Heart left ventricle (tissue), 16 donors: ENCODE measurements around the gene MALRD1. TPM values are rescaled to one million over a fixed set of nuclear protein-coding genes. Genes with fewer than 3 reads are reported as not detected.

ENCODE experiments used
- ATAC-seq, 4 donors: fragments of 200-7000 bp; cut with Tn5 transposase; one replicate each; pipeline ENCODE4 v1.9.1; 2020 to 2022; ENCODE audit warnings: moderate library complexity in 4 of 4, mild to moderate bottlenecking in 3 of 4, moderate number of reproducible peaks in 1 of 4
- DNase-seq, 5 donors: peaks; one replicate each; pipeline ENCODE4 v3.0.0-alpha.2; 2020
- H3K27ac ChIP-seq, 12 donors: fragments of 200-600 bp; sonication (generic) in 4 of 12; one replicate each; pipeline versions ENCODE4 v1.5.0 to v1.8.0; 2016 to 2022; ENCODE audit warnings: mild to moderate bottlenecking in 2 of 12
- H3K27me3 ChIP-seq, 9 donors: fragments of 200-600 bp; sonication (generic) in 2 of 9; one replicate each; pipeline versions ENCODE4 v1.5.1 to v1.8.0; 2016 to 2022; ENCODE audit warnings: mild to moderate bottlenecking in 3 of 9
- H3K36me3 ChIP-seq, 9 donors: fragments of 200-600 bp; sonication (generic) in 2 of 9; one replicate each; pipeline versions ENCODE4 v1.5.0 to v1.8.0; 2018 to 2022; ENCODE audit warnings: mild to moderate bottlenecking in 2 of 9
- H3K4me1 ChIP-seq, 12 donors: fragments of 200-600 bp; sonication (generic) in 4 of 12; one replicate each; pipeline versions ENCODE4 v1.5.0 to v1.8.0; 2016 to 2022; ENCODE audit warnings: mild to moderate bottlenecking in 3 of 12
- H3K4me3 ChIP-seq, 12 donors: fragments of 200-600 bp; sonication (generic) in 4 of 12; one replicate each; pipeline versions ENCODE4 v1.5.0 to v1.8.0; 2017 to 2022; ENCODE audit warnings: mild to moderate bottlenecking in 9 of 12, moderate library complexity in 4 of 12
- H3K9me3 ChIP-seq, 12 donors: fragments of 200-600 bp; sonication (generic) in 4 of 12; one replicate each; pipeline versions ENCODE4 v1.5.0 to v1.8.0; 2016 to 2022; ENCODE audit warnings: mild to moderate bottlenecking in 1 of 12
- CTCF ChIP-seq, 12 donors: fragments of 200-600 bp; sonication (generic) in 4 of 12; IDR thresholded peaks; one replicate each; pipeline versions ENCODE4 v1.5.0 to v1.8.0; 2018 to 2022; ENCODE audit warnings: antibody characterized with exemption in 12 of 12, mild to moderate bottlenecking in 5 of 12
- POLR2A ChIP-seq, 2 donors: fragments of 450-650 bp; IDR thresholded peaks; one replicate each; pipeline ENCODE4 v1.6.1; 2017; ENCODE audit warnings: antibody characterized with exemption in 2 of 2, mild to moderate bottlenecking in 2 of 2, moderate library complexity in 2 of 2
- WGBS, 4 donors: extraction: QIAGEN DNeasy Blood & Tissue Kit in 2 of 4; methylation state at CpG; one replicate each; pipeline versions ENCODE4 v1.1.5 to v1.1.7; 2013 to 2018; 5-methylcytosine and 5-hydroxymethylcytosine counted together
- intact Hi-C, 10 donors: fragments of 100-400 bp; cut with DNase I; formaldehyde crosslinking; loops; one replicate each; pipeline versions ENCODE4 v1.11.1 to v1.14.2; 2022
- polyA plus RNA-seq, 2 donors: library from polyadenylated mRNA; stranded (reverse); fragments of 200-250 nt; gene quantifications; one replicate each; pipeline ENCODE4 v1.2.3, GENCODE V29; 2013
- total RNA-seq, 9 donors: library from RNA; depleted of rRNA in 2 of 9; stranded (reverse); fragments of >200 nt in 2 of 9; fragmentation: NEBNext Ultra II Directional in 3 of 9; extraction: Animal tissue kit (Norgen Biotek cat#: 25700) in 3 of 9; gene quantifications; one replicate each; pipeline versions ENCODE4 v1.1.0 to v1.2.4, GENCODE V29; 2016 to 2023
- donor health status: ischemic (EF 13 %, LVEDD 7.1; RV severe dilation, severe dysfunction).
- donor health status: healthy with polysubstance abuse.
- donor health status: DM: no; HTN: yes; CAD: no.
- donor health status: DM: no; HTN: no; CAD: no.
- donor health status: ischemic (EF 25% LVEDD 6.9; RV normal size, moderate dysfunction).
- donor health status: ischemic (EF 25% LVEDD 5.7; RV mildly dilated, moderate dysfunction).
- donor health status: healthy.
- donor health status: DM: yes; HTN: yes; CAD: no.
- donor health status: ischemic (EF 35%, LVEDD 5.7; RV mildly dilated, moderate dysfunction).
- donor health status: nonischemic (EF 11% LVEDD 7.7; RV severe dilation, severe dysfunction).
- donor health status: DM: yes; HTN: yes; CAD: no.
- donor health status: PGD.
- donor health status: ischemic (EF 29% LVEDD 5.4; RV normal size, mild dysfunction).
- donor health status: nonischemic (EF 23%, LVEDD 6.1; RV moderate dilation, normal function).

The MALRD1 gene
- total and polyA plus RNA-seq, 11 donors = 0.12 to 1.1 (median 0.37) TPM; not detected in 1

DNA sequence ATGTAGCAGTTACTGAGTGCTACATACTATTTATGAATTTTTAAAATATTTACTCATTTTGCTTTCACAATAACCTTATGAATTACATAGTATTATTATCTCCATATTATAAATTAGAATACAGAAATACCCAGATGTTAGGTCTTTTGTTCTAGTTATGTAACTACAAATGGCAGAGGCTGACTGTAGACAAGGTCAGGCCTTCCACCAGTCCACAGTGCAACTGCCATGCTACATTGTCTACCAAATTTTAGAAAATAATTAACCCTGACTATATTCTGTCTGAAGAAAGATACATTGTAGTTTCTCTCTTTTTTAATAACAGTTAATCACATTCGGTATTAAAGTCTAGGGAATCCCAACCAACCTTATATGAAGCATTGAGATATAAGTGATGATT is 280.9 kb downstream of the MALRD1 start:
- TF ChIP-seq CTCF (IDR thresholded peaks at IDR 0.05) (no peak), POLR2A (IDR thresholded peaks at IDR 0.05) (no peak)
- no peak for DNase-seq
- H3K27ac ChIP-seq = no peak overlapping the region
- no peak overlapping the region for H3K4me3 ChIP-seq
- H3K4me1 ChIP-seq = no peaks in the 10 kb centered on the region
- intact Hi-C loops = no loop called here
- no peak for ATAC-seq
- H3K36me3 ChIP-seq = no peaks in the 10 kb centered on the region
- no peaks in the 10 kb centered on the region for H3K9me3 ChIP-seq
- H3K27me3 ChIP-seq = peaks cover 0 to 3% (median 0%) of the 10 kb centered on the region in 9 donors
- WGBS, 4 donors = 82 to 100% (median 96%) methylated on average over 1 of the region's 1 CpG

DNA sequence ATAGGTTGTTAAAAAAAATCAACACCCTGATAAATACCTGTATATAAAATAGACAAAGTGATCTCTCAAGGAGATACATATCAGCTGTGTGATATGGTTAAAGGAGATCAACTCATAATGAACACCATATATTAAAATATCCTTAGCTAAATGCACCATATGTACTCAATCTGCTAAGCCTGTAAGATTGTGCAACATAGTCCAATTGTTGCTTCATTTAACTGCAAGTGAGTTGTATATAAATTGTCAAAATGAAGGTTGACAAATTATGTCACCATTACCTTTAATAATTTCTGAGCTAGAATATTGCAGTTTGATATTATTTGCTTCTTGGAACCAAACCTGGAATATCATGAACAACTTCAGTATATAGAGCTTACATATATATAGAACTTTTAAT is 283.7 kb downstream of the MALRD1 start:
- Histone ChIP-seq H3K4me1 (no peaks in the 10 kb centered on the region), H3K4me3 (no peak overlapping the region), H3K27me3 (peaks cover 0 to 3% (median 0%) of the 10 kb centered on the region in 9 donors), H3K27ac (no peak overlapping the region), H3K9me3 (no peaks in the 10 kb centered on the region), H3K36me3 (no peaks in the 10 kb centered on the region)
- DNase-seq (no peak), ATAC-seq (no peak)
- TF ChIP-seq POLR2A (IDR thresholded peaks at IDR 0.05) (no peak), CTCF (IDR thresholded peaks at IDR 0.05) (no peak)
- intact Hi-C loops = no loop called here

DNA sequence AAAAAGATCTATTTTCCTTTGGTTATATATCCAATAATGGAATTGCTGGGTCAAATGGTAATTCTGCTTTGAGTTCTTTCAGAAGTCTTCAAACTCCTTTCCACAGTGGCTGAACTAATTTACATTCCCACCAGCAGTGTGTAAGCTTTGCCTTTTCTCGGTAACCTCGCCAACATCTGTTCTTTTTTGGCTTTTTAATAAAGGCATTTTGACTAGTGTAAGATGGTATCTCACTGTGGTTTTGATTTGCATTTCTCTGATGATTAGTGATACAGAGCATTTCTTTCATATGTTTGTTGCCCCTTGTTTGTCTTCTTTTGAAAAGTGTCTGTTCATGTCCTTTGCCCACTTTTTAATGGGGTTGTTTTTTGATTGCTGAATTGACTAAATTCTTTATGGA is 285.0 kb downstream of the MALRD1 start:
- no peaks in the 10 kb centered on the region for H3K4me1 ChIP-seq
- DNase-seq (no peak), ATAC-seq (no peak)
- H3K27me3 ChIP-seq = peaks cover 0 to 3% (median 0%) of the 10 kb centered on the region in 9 donors
- H3K9me3 ChIP-seq = no peaks in the 10 kb centered on the region
- intact Hi-C loops = no loop called here
- no peak overlapping the region for H3K27ac ChIP-seq
- H3K36me3 ChIP-seq = no peaks in the 10 kb centered on the region
- H3K4me3 ChIP-seq = no peak overlapping the region
- WGBS, 4 donors = 91 to 96% (median 94%) methylated on average over 2 of the region's 2 CpGs
- TF ChIP-seq CTCF (IDR thresholded peaks at IDR 0.05) (no peak), POLR2A (IDR thresholded peaks at IDR 0.05) (no peak)

DNA sequence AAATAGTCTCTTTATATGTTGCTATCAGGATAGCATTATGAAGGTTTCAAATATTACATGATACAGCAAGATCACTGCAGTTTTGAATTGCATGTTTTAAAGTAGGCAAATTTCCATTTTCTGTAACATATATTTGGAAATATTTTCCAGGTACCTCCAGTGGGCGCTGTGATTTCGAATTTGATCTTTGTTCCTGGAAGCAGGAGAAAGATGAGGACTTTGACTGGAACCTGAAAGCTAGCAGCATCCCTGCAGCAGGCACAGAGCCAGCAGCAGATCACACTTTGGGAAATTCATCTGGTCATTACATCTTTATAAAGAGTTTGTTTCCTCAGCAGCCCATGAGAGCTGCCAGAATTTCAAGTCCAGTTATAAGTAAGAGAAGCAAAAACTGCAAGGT is 299.0 kb downstream of the MALRD1 start:
- ATAC-seq = no peak
- Histone ChIP-seq H3K27ac (no peak overlapping the region), H3K27me3 (peaks cover 0 to 3% (median 0%) of the 10 kb centered on the region in 9 donors), H3K4me1 (no peaks in the 10 kb centered on the region), H3K36me3 (no peaks in the 10 kb centered on the region), H3K9me3 (no peaks in the 10 kb centered on the region), H3K4me3 (no peak overlapping the region)
- TF ChIP-seq POLR2A (IDR thresholded peaks at IDR 0.05) (no peak), CTCF (IDR thresholded peaks at IDR 0.05) (peak in 2 of 12 donors; percentile 17 to 22)
- no peak for DNase-seq
- WGBS, 4 donors = 18 to 32% (median 21%) methylated on average over 2 of the region's 2 CpGs
- intact Hi-C loops = no loop called here
